Lung microvascular endothelial cell (primary cell): ENCODE measurements around the gene HSPA1L. TPM values are rescaled to one million over a fixed set of nuclear protein-coding genes. Genes with fewer than 3 reads are reported as not detected.
A peak's percentile ranks its signal among the peaks of the same experiment; 100 is the strongest.
"Not testable (repeated sequence)": the region's sequence is repeated elsewhere in the genome, so short reads cannot be mapped to it uniquely, and the experiment has no call there.

Experiments used
- DNase-seq, 2 donors: peaks; one replicate each; pipeline versions ENCODE4 v3.0.0 to v3.0.0-alpha.2; 2010; ENCODE audit warnings: low read depth in 2 of 2
- total RNA-seq: library from RNA; depleted of rRNA; stranded (reverse); fragments of >200 nt; gene quantifications from 2 replicates; pipeline ENCODE4 v1.2.1, GENCODE V29; 2014

HSPA1L gene
- total RNA-seq, 1 donor from 2014 or later: 1.8 TPM

- DNase-seq: peak in 1 of 2 donors; percentile 21
Measured at GRCh38 chr6:31817133-31817928, 2.2 kb upstream of the HSPA1L start.

GRCh38 chr6:31814677-31815024 lies 432 bp downstream of the HSPA1L start:
- DNase-seq: peak; percentile 89 to 97

- no peak for DNase-seq
Measured at GRCh38 chr6:31813465-31813849, 1.6 kb downstream of the HSPA1L start.

GRCh38 chr6:31811645-31812044 lies 3.4 kb downstream of the HSPA1L start:
- DNase-seq: no peak

- DNase-seq: not testable (repeated sequence)
Measured at GRCh38 chr6:31808599-31808998, 6.5 kb downstream of the HSPA1L start.

GRCh38 chr6:31806470-31807272 lies 8.4 kb downstream of the HSPA1L start, which contains the start of gene LSM2:
LSM2 (minus strand) TSS chr6:31806966; CDS start chr6:31806757, 209 bp downstream.
- peak; percentile 98 for DNase-seq

- no peak for DNase-seq
Measured at GRCh38 chr6:31805939-31806469, 9.1 kb downstream of the HSPA1L start.

- DNase-seq: not testable (repeated sequence)
Measured at GRCh38 chr6:31801031-31801927, 13.8 kb downstream of the HSPA1L start.

GRCh38 chr6:31799781-31800180 lies 15.3 kb downstream of the HSPA1L start:
- no peak for DNase-seq

- peak in 1 of 2 donors; percentile 53 for DNase-seq
Measured at GRCh38 chr6:31797588-31797987, 17.5 kb downstream of the HSPA1L start.

- DNase-seq: no peak
Measured at GRCh38 chr6:31796993-31797385, 18.1 kb downstream of the HSPA1L start.

- peak; percentile 90 to 94 for DNase-seq
Measured at GRCh38 chr6:31795616-31796298, 19.3 kb downstream of the HSPA1L start, which contains the start of gene VARS1. VARS1 (minus strand) TSS chr6:31795752; CDS start chr6:31795217, 535 bp downstream.

- DNase-seq: peak in 1 of 2 donors; percentile 14
Measured at GRCh38 chr6:31794866-31795615, 20.0 kb downstream of the HSPA1L start.

- peak; percentile 27 to 34 for DNase-seq
Measured at GRCh38 chr6:31794294-31794865, 20.7 kb downstream of the HSPA1L start.

- DNase-seq: not testable (repeated sequence)
Measured at GRCh38 chr6:31793927-31794245, 21.2 kb downstream of the HSPA1L start.

- DNase-seq: peak; percentile 24 to 70
Measured at GRCh38 chr6:31792761-31793171, 22.3 kb downstream of the HSPA1L start.

GRCh38 chr6:31792090-31792374 lies 23.1 kb downstream of the HSPA1L start:
- no peak for DNase-seq

- DNase-seq: peak; percentile 48 to 63
Measured at GRCh38 chr6:31791324-31792089, 23.6 kb downstream of the HSPA1L start.

GRCh38 chr6:31785475-31785874 lies 29.6 kb downstream of the HSPA1L start:
- no peak for DNase-seq
